ENCODE results near the gene ARMC6. TPM values are rescaled to one million over a fixed set of nuclear protein-coding genes. Genes with fewer than 3 reads are reported as not detected.

The ARMC6 gene
- total RNA-seq, 1 donor from 2014 or later = 33.3 TPM

DNA sequence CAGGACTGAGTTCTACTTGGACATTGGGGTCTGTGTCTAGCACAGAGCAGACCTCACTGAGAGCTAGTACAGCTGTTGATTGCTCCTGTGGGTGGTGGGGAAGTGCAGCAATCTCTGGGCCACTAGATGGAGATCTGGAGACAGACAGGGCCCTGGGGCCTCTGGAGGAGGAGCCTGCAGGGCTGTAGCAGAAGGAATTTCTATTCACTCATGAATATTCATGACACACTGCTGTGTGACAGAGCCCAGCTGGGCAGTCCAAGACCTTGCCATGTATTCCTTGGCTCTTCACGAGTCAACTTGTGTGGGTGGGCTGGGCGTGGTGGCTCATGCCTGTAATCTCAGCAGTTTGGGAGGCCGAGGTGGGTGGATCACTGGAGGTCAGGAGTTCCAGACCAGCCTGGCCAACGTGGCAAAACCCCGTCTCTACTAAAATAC, 37.6 kb upstream of the ARMC6 start:
- DNase-seq (no peak), ATAC-seq (ENCODE audit: low read depth) (no peak)
- H3K4me3 Mint-ChIP-seq = no peak overlapping the region
- intact Hi-C loops (cut with micrococcal nuclease) = no loop called here
- no peaks in the 10 kb centered on the region for H3K9me3 Mint-ChIP-seq
- POLR2A ChIA-PET = no interaction called here
- H3K4me1 Mint-ChIP-seq = no peaks in the 10 kb centered on the region
- H3K27me3 Mint-ChIP-seq = no peaks in the 10 kb centered on the region
- no peak overlapping the region for H3K27ac Mint-ChIP-seq
- H3K36me3 Mint-ChIP-seq (ENCODE audit: low read depth) = peaks cover 70% of the 10 kb centered on the region
- TF ChIP-seq, protein P1, sequence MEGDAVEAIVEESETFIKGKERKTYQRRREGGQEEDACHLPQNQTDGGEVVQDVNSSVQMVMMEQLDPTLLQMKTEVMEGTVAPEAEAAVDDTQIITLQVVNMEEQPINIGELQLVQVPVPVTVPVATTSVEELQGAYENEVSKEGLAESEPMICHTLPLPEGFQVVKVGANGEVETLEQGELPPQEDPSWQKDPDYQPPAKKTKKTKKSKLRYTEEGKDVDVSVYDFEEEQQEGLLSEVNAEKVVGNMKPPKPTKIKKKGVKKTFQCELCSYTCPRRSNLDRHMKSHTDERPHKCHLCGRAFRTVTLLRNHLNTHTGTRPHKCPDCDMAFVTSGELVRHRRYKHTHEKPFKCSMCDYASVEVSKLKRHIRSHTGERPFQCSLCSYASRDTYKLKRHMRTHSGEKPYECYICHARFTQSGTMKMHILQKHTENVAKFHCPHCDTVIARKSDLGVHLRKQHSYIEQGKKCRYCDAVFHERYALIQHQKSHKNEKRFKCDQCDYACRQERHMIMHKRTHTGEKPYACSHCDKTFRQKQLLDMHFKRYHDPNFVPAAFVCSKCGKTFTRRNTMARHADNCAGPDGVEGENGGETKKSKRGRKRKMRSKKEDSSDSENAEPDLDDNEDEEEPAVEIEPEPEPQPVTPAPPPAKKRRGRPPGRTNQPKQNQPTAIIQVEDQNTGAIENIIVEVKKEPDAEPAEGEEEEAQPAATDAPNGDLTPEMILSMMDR (IDR thresholded peaks at IDR 0.05) = no peak
- CTCF ChIA-PET = no interaction called here

DNA sequence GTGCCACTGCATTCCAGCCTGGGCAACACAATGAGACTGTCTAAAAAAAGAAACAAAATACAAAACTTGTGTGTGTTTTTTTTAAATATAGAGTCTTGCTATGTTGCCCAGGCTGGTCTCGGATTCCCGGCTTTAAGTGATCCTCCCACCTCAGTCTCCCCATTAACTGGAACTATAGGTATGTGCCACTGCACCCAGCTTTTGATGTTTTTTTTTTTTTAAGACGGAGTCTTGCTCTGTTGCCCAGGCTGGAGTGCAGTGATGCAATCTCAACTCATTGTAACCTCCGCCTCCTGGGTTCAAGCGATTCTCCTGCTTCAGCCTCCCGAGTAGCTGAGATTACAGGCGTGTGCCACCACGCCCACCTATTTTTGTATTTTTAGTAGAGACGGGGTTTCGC, 37.1 kb upstream of the ARMC6 start:
- Mint-ChIP-seq H3K4me1 (no peaks in the 10 kb centered on the region), H3K36me3 (ENCODE audit: low read depth) (peaks cover 69% of the 10 kb centered on the region), H3K9me3 (no peaks in the 10 kb centered on the region), H3K27ac (no peak overlapping the region), H3K4me3 (no peak overlapping the region), H3K27me3 (no peaks in the 10 kb centered on the region)
- CTCF ChIA-PET = no interaction called here
- POLR2A ChIA-PET = no interaction called here
- TF ChIP-seq, protein P1 (IDR thresholded peaks at IDR 0.05) = no peak
- no peak for ATAC-seq (ENCODE audit: low read depth)
- intact Hi-C loops (cut with micrococcal nuclease) = no loop called here
- DNase-seq = no peak

GRCh38 chr19:18996796-18997394, 36.5 kb upstream of the ARMC6 start:
- ATAC-seq (ENCODE audit: low read depth) (no peak), DNase-seq (no peak)
- H3K4me1 Mint-ChIP-seq = no peaks in the 10 kb centered on the region
- ChIA-PET POLR2A (no interaction called here), CTCF (no interaction called here)
- H3K4me3 Mint-ChIP-seq = no peak overlapping the region
- H3K9me3 Mint-ChIP-seq = no peaks in the 10 kb centered on the region
- intact Hi-C loops (cut with micrococcal nuclease) = no loop called here
- no peaks in the 10 kb centered on the region for H3K27me3 Mint-ChIP-seq
- peaks cover 70% of the 10 kb centered on the region for H3K36me3 Mint-ChIP-seq (ENCODE audit: low read depth)
- H3K27ac Mint-ChIP-seq = no peak overlapping the region
- TF ChIP-seq, protein P1 (IDR thresholded peaks at IDR 0.05) = no peak

DNA sequence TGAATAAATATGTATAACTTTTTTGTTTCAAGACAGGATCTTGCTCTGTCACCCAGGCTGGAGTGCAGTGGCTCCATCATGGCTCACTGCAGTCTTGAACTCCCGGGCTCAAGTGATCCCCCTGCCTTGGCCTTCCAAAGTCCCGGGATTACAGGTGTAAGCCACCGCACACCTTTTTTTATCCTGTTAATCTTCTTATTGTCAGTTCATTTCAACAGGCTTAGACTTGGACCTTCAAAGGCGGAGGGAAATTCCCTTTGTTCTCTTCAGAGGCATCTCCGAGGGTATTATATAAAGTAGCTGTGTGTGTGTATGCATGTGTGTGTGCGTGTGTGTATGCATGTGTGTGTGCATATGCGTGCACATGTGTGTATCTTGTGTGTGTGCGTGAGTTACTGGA, 35.1 kb upstream of the ARMC6 start:
- Mint-ChIP-seq H3K36me3 (ENCODE audit: low read depth) (peaks cover 72% of the 10 kb centered on the region), H3K27ac (no peak overlapping the region), H3K9me3 (no peaks in the 10 kb centered on the region), H3K4me3 (no peak overlapping the region), H3K27me3 (no peaks in the 10 kb centered on the region), H3K4me1 (no peaks in the 10 kb centered on the region)
- ATAC-seq (ENCODE audit: low read depth) (no peak), DNase-seq (no peak)
- CTCF ChIA-PET = no interaction called here
- POLR2A ChIA-PET = no interaction called here
- intact Hi-C loops (cut with micrococcal nuclease) = no loop called here
- TF ChIP-seq, protein P1 (IDR thresholded peaks at IDR 0.05) = no peak

DNA sequence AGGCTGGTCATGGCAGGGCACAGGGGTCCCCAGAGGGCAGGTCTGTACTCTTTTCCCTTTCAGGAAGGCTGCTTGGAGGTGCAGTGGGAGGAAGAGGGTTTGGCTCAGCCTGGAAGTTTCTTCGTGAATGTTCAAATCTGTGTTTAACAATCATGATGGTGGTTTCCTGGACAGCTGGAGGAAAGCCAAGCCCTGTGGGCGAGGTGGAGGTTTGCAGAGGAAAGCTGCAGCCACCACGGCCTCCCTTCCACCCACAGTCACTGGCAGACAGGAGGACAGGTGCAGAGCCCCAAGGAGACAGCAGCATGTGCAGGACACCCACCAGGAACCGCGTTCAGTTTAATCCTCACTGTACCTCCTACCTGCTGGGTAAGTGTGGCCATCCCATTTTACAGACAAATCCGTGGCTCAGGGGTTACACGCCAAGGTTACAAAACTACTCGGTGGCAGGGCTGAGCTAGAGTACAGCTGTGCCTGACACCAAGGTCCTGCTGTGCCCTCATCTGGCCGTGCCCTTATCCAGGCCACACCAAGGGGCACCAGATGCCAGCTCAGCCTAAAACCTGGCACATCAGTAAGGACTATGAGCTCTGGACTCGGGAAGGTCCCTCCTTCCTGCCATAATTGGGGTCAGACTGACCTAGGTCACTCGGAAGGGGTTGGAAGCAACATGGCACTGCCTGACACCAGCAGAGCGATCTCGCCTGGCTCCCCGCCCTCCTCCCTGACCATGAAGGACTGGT, 34.2 kb upstream of the ARMC6 start:
- TF ChIP-seq, protein P1 (IDR thresholded peaks at IDR 0.05) = no peak
- POLR2A ChIA-PET = no interaction called here
- Mint-ChIP-seq H3K4me1 (no peaks in the 10 kb centered on the region), H3K36me3 (ENCODE audit: low read depth) (peaks cover 71% of the 10 kb centered on the region), H3K27me3 (no peaks in the 10 kb centered on the region), H3K4me3 (no peak overlapping the region), H3K9me3 (no peaks in the 10 kb centered on the region), H3K27ac (no peak overlapping the region)
- DNase-seq (no peak), ATAC-seq (ENCODE audit: low read depth) (no peak)
- CTCF ChIA-PET = no interaction called here
- intact Hi-C loops (cut with micrococcal nuclease) = no loop called here
